GOT3 (cell line): ENCODE measurements around the gene NCKAP5.

Experiments used
- DNase-seq: peaks from one replicate; lab custom pipeline; 2025; ENCODE audit warnings: mixed read lengths; lab: John Stamatoyannopoulos, UW

NCKAP5 gene

DNA sequence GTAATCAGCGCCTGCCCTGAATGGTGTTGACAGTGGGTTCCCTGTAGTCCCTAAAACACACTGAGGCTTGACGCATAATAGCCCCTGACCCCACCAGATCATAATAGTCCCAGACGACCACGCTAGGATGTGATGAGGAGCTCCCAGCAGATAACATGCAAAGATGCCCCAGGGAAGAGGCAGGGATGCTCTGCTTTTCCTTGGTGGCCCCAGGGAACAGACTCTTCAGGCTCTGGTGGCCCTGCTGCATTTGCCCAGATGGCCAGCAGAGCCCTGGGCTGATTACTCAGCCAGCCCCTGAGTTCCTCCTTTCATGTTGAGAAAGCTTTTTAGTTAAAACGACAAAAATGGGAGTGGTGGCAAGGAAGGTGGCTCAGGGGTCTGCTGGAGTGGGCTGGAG is 5.9 kb upstream of the NCKAP5 start:
- no peak for DNase-seq

DNA sequence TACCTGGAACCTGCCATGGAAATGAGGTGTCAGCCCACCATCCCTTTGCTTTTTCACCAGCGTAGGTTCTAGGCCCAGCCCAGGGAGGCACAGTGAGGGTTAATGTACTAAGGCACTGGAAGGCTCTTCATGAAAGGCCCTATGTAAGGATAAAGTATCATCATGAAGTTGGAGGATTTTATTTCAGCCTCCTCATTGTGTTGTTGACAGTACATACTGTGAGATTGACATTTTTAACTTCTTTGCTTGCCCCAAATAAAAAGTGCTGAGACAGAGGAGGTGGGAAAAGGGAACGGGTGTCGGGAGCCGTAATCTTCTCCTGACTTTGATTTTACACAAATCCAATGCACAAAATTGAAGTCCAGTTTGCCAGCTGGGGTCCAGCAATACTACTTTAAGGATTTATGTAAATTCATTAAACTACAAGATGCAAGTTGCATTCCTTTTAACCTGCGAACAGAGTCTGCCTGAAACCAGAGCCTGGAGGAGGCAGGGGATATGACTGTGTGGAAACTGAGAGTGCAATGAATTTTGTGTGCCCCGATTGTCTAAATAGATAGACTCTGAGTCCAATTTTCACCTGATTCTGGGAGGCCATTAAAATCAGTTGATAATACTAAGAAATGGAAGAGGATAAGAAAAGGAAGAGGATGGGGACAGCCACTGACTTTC is 5.4 kb upstream of the NCKAP5 start:
- no peak for DNase-seq

- no peak for DNase-seq
Measured at GRCh38 chr2:133571249-133571648, 3.0 kb upstream of the NCKAP5 start.

DNA sequence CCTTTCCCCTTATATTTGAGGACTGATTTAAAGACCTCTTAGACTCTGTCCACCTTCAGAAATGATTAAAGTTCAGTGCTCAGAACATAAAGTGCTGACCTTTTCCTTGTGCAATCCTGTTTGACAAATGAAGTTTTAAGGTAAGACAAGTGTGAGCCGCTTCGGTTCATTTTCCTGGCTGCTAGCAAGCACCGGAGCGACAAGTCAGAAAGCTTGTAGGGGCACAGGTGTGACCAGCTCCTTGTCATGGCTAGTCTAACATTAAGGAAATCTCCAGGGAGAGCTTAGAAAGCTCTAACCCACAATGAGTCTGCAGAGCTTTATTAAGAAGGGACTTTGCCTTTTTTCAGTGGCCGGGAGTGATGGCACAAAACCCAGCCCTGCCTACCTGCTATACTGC is 2.3 kb upstream of the NCKAP5 start:
- no peak for DNase-seq

GRCh38 chr2:133569286-133569830 is 1.1 kb upstream of the NCKAP5 start:
- no peak for DNase-seq

- no peak for DNase-seq
Measured at GRCh38 chr2:133568598-133568997, 335 bp upstream of the NCKAP5 start.

- DNase-seq = no peak
Measured at GRCh38 chr2:133562558-133562957, 5.7 kb downstream of the NCKAP5 start.

- DNase-seq = no peak
Measured at GRCh38 chr2:133561045-133561852, 7.0 kb downstream of the NCKAP5 start.

- no peak for DNase-seq
Measured at GRCh38 chr2:133557614-133558013, 10.6 kb downstream of the NCKAP5 start.

GRCh38 chr2:133553838-133554408 is 14.3 kb downstream of the NCKAP5 start:
- no peak for DNase-seq

GRCh38 chr2:133553251-133553650 is 15.0 kb downstream of the NCKAP5 start:
- no peak for DNase-seq

- no peak for DNase-seq
Measured at GRCh38 chr2:133552821-133553220, 15.4 kb downstream of the NCKAP5 start.

DNA sequence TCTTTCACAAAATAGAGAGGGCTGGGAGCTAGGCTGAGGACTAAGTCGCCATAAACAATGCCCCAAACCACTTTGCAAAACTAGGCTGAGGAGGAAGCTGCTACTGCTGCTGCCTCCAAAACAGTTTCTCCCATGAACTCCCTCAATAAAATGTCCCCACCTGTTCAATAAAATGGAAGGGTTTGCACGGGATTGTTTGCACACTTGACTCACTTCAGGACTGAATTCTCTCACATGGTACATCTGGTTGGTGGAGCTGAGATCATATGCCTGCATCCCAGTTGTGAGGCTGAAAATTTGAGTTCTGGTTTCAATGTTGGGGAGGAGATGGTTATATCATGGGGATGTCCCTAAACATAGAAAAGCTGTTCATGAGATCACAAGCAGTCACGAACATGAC is 26.5 kb downstream of the NCKAP5 start:
- DNase-seq = no peak

DNA sequence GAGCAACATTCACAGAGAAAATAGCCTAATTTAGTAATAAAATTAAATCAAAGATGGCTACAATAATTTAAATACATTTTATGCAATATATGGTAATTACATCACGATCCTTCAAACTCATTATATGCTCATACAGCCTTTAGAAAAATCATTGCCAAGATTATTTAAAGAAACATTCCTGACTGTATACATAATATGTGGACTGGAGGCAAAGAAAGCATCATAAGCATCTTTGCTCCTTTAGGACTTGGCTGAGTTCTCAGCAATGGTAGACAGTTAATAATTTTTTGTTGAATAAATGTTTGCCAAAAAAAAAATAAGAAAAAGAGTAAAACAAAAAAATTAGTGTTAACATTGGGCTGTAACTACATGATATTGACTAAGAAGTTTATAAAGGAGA is 26.9 kb downstream of the NCKAP5 start:
- DNase-seq = no peak

DNA sequence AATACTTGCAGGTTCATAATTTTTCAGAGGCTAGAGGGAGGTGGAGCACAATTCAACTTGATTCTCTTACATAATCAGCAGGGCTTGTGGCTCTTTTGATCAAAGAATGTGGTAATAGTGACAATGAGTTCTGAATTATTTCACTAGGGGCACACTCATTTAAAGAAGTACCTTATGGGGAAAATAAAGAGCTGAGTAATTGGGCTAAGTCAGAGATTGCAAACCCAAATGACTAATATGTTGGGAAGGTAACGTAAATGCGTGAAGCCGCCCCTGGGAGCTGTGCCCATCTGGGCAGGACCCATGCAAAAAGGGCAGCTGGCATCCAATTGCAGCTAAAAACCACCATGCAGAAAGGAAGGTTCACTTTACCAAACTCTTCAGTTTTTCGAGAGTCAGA is 35.3 kb downstream of the NCKAP5 start:
- no peak for DNase-seq

- DNase-seq = no peak
Measured at GRCh38 chr2:133531382-133531781, 36.9 kb downstream of the NCKAP5 start.

DNA sequence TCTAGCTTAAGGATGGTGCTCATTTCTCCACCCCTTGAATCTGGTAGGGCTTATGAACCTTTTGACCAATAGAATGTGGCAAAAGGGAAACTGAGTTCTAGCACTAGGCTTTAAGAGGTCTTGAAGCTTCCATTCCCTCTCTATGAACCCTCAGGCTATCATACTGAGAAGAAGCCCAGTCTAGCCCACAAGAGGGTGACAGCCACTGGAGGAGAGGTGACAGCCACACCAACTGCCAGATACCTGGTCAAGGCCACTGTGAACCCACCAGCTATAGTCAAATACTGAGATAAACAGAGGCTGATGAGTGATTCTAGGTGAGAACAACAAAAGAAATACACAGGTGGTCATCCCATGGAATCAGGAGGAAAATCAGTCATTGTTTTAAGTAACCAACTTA is 37.6 kb downstream of the NCKAP5 start:
- no peak for DNase-seq

DNA sequence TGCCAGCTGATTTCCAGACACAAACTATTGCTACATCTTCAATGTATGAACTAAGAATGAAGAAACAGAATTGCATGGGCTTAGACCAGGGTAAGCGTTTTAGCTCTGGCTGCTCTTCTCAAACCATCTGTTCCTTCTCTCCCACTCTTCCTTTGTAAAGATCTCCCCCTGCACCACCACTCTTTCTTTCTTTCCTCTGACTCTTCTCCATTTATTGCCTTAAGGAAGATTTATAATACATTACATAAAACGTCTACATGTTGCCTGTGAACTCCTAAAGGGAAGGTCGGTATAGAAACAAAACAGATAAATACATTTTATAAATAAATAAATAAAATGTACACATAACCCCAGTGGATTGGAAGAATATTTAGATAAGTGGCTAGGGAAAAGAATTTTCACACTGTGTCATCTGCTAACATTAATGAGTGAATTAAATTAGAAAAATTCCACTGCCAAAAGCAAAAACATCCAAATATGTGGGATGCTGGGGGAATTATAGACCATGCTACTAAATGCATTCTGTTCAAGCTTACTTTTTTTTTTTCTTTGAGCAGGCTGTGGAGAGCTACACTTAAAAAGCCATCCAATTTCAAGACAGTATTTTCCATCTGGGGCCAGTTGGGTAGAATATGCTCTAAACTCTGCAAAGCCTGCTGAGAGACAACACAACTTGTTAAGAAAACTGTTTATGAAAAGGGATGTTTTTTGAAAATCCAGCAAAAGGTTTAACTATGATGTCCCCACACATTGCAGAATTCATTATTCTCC is 41.5 kb downstream of the NCKAP5 start:
- no peak for DNase-seq

DNA sequence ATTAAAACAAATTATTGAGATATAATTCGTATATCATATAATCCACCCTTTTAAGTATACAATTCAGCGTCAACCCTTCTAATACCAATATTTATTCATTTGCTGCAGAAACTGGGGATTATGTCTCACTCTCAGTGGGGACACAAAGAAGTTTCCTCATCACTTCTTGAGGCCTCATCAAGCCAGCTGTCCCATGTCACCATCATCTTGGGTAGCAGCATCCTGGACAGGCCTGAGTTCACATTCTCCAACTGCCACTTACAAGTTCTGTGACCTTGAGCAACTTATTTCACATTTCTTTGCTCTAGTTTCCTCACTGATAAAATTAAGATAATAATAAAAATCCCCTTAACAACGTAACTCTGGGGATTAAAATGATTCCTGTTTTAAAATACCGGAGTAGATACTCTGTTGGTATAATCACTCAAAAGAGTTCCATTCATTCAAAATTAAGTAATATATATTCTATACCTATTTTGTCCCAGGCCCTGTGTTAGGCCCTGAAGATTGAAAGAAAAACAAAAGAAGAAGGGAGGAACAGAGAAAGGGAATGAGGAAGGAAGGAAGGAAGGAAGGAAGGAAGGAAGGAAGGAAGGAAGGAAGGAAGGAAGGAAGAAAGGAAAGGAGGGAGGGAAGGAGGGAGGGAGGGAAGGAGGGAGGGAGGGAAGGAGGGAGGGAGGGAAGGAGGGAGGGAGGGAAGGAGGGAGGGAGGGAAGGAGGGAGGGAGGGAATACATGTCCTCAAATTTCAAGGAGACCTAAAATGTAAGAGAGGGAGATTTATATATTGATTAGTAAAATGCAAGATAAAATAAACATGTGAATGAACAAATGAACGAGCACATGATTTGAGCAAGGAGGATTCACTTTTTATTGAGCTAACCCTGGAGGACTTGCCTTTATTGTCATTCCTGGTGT is 42.4 kb downstream of the NCKAP5 start:
- DNase-seq = no peak

DNA sequence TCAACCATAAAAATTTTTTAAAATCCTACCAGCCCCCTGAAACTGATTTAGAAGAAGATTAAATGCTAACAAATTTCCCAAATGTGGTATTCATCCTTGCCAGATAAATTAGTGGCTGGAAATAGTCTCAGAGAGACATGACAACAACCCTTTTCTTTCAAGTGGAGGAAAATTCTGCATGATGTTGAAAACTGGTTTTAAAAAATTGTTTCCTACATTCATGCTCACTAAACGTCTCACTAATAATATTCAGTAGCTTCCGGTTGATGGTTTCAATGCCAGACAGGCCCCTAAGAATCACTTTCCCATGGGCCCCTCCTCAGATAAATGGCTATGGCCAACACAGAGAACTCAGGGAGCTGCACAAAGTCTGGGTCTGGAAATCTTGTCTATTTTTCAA is 43.2 kb downstream of the NCKAP5 start:
- DNase-seq = no peak

GRCh38 chr2:133523406-133523805 is 44.9 kb downstream of the NCKAP5 start:
- DNase-seq = no peak
